Measurements from ENCODE around the gene FCAMR.

The FCAMR gene, protein sequence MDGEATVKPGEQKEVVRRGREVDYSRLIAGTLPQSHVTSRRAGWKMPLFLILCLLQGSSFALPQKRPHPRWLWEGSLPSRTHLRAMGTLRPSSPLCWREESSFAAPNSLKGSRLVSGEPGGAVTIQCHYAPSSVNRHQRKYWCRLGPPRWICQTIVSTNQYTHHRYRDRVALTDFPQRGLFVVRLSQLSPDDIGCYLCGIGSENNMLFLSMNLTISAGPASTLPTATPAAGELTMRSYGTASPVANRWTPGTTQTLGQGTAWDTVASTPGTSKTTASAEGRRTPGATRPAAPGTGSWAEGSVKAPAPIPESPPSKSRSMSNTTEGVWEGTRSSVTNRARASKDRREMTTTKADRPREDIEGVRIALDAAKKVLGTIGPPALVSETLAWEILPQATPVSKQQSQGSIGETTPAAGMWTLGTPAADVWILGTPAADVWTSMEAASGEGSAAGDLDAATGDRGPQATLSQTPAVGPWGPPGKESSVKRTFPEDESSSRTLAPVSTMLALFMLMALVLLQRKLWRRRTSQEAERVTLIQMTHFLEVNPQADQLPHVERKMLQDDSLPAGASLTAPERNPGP

GRCh38 chr1:206970446-206970845 is at the start of gene FCAMR:
FCAMR (minus strand) TSS chr1:206970460; CDS start chr1:206970125, 335 bp downstream.
- no peak for DNase-seq

- DNase-seq: no peak
Observed at GRCh38 chr1:207019661-207020060, 49.4 kb upstream of the FCAMR start.

DNA sequence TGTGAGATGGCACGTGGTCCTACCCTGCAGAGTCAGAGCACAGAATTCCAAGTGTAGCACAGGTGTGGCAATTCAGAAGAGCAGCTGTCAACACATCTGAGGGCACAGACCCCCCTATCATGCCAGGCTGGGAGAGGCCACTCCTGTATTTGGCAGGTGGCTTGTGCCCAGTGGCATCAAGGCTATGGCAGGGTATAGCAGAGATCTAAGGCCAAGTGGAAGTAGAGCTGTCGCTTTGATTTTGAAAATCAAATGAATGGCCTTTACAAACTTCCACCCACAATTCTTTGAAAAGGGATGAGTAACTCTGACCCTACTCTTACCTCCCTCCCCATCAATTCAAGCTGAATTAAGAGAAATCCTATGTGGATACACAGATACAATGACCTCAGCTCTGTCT is 48.9 kb upstream of the FCAMR start:
- DNase-seq: no peak

DNA sequence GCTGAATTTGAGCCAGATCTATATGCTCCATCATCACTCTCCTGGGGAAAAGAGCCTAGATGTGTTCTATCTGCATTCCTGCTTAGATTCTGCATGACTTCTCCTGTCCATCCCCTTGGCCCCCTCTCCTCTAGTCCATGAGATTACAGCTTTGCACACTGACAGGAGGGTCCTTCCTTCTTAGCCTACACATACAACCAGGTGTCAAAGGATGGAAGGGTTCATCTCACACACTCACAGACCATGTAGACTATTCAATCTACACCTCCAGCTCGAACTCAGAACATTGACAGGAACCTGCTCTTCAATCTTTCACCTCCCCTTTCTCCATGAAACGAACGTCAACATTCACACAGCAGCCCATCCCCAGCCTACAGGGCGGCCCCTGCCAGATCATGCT is 48.4 kb upstream of the FCAMR start:
- no peak for DNase-seq

DNA sequence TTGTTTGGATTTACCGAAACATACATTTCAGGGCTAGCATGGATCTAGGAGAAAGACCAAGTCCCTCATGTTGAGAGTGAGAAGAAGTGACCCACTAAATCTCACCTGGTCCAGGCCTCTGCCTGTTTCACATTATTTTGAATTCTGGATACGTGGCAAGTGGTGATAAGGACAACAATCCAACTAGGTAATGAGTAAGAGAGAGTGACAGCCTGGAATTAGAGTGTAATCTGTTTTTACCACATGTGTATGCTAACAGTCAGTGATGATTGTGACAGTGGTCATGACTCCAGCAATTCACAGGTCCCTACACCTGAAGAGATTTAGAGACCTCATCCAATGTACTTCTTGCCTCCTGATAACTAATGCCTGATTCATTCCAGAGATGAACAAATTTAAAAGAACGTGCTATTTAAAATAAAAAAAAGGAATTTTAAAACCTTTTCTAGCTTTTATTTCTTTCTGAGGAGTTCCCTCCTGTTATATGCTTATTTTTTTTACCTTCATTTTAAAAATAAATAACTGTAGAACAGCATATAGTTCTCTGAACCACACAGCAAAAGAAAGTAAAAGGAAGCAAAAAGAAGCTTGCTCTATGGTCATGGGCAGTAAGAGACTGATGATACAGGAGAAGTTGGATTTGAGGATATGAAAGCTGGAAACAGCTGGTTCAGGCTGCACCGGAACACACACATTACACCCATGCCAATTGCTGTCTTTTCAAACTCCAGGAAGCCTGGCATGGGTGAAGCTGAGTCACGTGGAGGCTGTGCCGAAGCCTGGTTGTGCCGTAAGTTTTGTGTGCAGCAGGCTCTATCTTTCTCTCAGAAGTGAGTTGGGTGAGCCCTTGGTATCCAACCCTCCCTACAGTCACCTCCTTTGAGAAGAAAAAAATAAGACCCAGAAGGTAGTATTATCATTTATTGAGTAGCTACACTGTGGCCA is 47.6 kb upstream of the FCAMR start:
- DNase-seq: no peak

GRCh38 chr1:207015791-207016190 is 45.5 kb upstream of the FCAMR start:
- DNase-seq: no peak

- DNase-seq: no peak
Observed at GRCh38 chr1:207014728-207015127, 44.5 kb upstream of the FCAMR start.

GRCh38 chr1:207013321-207014085 is 43.2 kb upstream of the FCAMR start:
- DNase-seq: no peak

- DNase-seq: no peak
Observed at GRCh38 chr1:207010726-207011125, 40.5 kb upstream of the FCAMR start.

DNA sequence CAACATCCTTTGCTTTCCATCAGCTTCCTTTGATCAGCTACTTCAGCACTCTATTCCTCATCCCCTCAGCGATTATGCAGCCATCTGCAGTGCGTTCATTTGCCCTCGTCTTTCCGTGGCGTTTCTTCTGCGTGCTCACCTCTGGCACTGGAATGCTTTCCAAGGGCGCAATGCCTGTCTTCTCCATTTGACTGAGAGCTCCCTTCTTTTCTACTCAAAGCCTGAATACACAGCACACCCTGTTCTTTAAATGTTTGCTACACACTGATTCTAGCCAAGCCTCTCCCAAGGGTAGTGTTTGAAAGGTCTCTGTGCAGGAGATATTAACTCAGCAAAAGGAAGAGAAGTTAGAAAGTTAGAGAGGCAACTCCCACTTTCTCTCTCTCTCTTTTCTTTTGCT is 39.7 kb upstream of the FCAMR start:
- no peak for DNase-seq

GRCh38 chr1:207009182-207009850 is 39.1 kb upstream of the FCAMR start:
- DNase-seq: no peak

DNA sequence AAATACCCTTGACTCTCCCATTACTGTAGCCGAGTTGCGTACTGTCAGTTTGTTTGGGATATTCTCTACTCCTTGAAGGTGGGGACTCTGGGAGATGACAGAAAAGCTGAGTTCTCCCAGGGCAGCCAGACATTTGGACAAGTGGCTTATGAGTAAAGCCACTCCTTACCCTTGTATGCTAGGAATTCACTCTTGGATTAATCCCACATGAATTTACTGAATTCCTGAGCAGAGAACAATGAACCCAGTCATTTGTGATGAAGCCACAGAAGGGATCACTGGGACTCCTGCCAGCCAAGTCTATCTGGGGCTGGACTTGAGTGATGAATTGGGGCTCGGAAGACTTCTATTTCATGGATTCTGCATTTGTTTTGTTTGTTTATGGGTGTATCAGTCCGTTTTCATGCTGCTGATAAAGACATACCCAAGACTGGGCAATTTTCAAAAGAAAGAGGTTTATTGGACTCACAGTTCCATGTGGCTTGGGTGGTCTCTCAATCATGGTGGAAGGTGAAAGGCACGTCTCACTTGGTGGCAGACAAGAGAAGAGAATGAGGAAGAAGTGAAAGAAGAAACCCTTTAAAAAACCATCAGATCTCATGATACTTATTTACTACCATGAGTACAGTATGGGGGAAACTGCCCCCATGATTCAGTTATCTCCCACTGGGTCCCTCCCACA is 37.2 kb upstream of the FCAMR start:
- DNase-seq: peak; percentile 70

GRCh38 chr1:207006914-207007313 is 36.7 kb upstream of the FCAMR start:
- DNase-seq: no peak

DNA sequence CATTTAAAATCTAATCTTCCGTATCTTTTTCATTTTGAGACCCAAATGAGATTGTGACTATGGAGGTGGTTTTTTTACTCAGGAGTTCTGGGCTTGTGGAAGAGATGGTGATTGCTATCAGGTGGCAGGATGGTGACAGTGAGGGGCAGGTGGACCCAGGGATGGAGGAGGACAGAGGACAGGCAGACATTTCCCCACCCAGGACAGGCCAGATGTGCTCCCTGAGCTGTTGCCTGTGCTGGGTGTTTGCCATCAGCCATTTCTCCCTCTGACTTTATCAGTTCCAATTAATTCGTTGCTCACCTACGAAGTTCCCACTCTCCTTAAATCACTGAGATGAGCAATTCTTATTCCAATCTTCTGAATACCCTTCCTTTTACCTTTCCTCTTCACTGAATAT is 35.8 kb upstream of the FCAMR start:
- no peak for DNase-seq

DNA sequence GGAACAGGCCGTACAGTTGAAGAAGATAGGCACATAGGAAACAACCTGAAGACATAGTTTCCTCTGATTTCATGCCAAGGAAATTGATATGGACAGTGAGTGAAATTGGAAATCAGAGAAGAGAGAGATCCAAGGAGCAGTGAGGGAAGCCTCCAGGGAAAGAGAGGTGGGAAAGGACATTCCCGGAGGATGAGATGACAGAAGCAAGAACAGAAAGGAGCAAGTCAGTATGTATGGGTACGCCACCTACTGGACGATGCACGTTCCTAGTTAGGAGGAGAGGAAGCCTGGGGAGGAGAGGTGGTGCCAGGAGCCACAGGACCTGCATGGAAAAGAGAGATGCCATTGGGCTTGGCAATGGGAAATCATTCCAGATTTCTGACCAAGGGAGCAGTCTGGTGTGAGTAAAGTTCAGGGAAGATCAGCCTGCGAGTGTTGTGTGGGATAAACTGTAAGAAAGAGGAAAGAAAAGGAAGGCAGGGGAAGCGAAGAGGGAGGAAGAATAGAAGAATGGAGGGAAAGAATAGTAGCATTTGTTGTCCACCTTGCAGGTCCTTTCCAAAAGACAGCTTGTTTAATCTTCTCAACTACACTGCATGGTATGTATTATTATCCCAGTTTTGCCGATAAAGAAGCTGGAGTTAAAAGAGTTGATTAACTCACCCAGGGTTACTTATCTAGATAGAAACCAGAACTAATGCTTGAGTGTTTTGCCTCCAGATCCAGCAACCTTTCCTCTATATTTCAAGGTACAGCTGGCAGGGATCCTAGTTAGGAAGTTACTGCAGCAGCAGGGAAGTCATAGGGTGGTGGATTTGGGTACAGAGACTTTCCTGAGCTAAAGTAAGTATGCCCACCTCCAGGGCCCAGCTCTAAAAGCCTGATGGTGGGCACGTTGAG is 34.9 kb upstream of the FCAMR start:
- no peak for DNase-seq

GRCh38 chr1:207003210-207003609 is 33.0 kb upstream of the FCAMR start:
- no peak for DNase-seq

DNA sequence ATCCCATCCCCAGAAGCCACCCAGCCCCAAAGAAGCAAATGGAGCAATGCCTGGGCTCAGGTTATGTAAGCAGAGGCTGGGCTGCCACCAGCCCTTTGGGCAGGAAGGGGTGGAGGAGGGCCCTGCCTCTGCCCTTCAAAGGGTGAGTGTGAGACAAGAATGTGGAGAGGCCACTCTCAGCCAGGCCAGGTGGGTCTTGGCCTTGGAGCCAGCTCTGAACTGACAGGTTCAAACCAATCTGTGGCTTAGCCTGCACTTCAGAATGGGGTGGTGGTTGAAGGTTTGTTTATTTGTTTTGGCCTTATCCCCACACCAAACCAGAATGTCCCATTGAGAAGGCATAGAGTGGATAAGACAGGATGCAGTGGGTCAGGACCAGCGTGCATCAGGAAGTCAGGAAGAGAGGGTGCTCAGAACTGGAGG is 32.5 kb upstream of the FCAMR start:
- DNase-seq: no peak

- DNase-seq: no peak
Observed at GRCh38 chr1:207001492-207002245, 31.4 kb upstream of the FCAMR start.

- DNase-seq: no peak
Observed at GRCh38 chr1:207000651-207001291, 30.5 kb upstream of the FCAMR start.

Data from T1000 (cell line).